CD8-positive, alpha-beta memory T cell (primary cell): ENCODE results near the gene PTK6. TPM values are rescaled to one million over a fixed set of nuclear protein-coding genes. Genes with fewer than 3 reads are reported as not detected.
A peak's percentile ranks its signal among the peaks of the same experiment; 100 is the strongest.

Source experiments
- CTCF ChIA-PET: fragments of 350-600 bp; sonication (Branson Sonifier 250); formaldehyde crosslinking; loops from one replicate; lab custom pipeline; 2021; ENCODE audit warnings: antibody characterized with exemption; lab: Charles Lee
- POLR2A ChIA-PET: fragments of 350-600 bp; sonication (Branson Sonifier 250); formaldehyde crosslinking; loops from one replicate; lab custom pipeline; 2021; ENCODE audit warnings: antibody characterized with exemption; lab: Charles Lee
- DNase-seq, 5 donors: peaks; one replicate each; pipeline versions ENCODE4 v3.0.0 to v3.0.0-alpha.2; 2020 to 2022; ENCODE audit warnings: mixed read lengths in 1 of 5
- H3K27ac ChIP-seq: one replicate; pipeline ENCODE4 v1.7.0; 2013; ENCODE audit warnings: low read depth, mild to moderate bottlenecking, low read length, moderate library complexity
- H3K27me3 ChIP-seq: 2 replicates; pipeline ENCODE4 v1.7.0; 2013; ENCODE audit warnings: low read length, mild to moderate bottlenecking; ENCODE audit not compliant: insufficient read depth, poor library complexity, severe bottlenecking
- H3K36me3 ChIP-seq: 2 replicates; pipeline ENCODE4 v1.7.0; 2013; ENCODE audit warnings: mild to moderate bottlenecking, low read length, moderate library complexity; ENCODE audit not compliant: insufficient read depth
- H3K4me1 ChIP-seq: 2 replicates; pipeline ENCODE4 v1.7.0; 2013; ENCODE audit warnings: mild to moderate bottlenecking, low read length, moderate library complexity; ENCODE audit not compliant: insufficient read depth
- H3K4me3 ChIP-seq: 2 replicates; pipeline ENCODE4 v1.7.0; 2013; ENCODE audit warnings: mild to moderate bottlenecking, low read length
- H3K9me3 ChIP-seq: 2 replicates; pipeline ENCODE4 v1.7.0; 2013; ENCODE audit warnings: mild to moderate bottlenecking, low read length
- H3K27ac Mint-ChIP-seq, 8 donors: one replicate each; pipeline ENCODE4 v1.8.0; 2020 to 2021; ENCODE audit warnings: mixed read lengths in 8 of 8, mild to moderate bottlenecking in 6 of 8, inconsistent platforms in 3 of 8, moderate library complexity in 3 of 8
- H3K27me3 Mint-ChIP-seq, 2 donors: one replicate each; pipeline ENCODE4 v1.8.0; 2020 to 2021; ENCODE audit warnings: mixed read lengths in 2 of 2, mild to moderate bottlenecking in 1 of 2, moderate library complexity in 1 of 2
- H3K36me3 Mint-ChIP-seq, 3 donors: one replicate each; pipeline ENCODE4 v1.8.0; 2020 to 2021; ENCODE audit warnings: mixed read lengths in 3 of 3, inconsistent platforms in 1 of 3, mild to moderate bottlenecking in 1 of 3
- H3K4me1 Mint-ChIP-seq, 3 donors: one replicate each; pipeline ENCODE4 v1.8.0; 2020 to 2021; ENCODE audit warnings: mixed read lengths in 3 of 3, inconsistent platforms in 1 of 3, mild to moderate bottlenecking in 1 of 3
- H3K4me3 Mint-ChIP-seq, 7 donors: one replicate each; pipeline ENCODE4 v1.8.0; 2020 to 2021; ENCODE audit warnings: mixed read lengths in 7 of 7, mild to moderate bottlenecking in 6 of 7, moderate library complexity in 4 of 7, inconsistent platforms in 2 of 7
- H3K9me3 Mint-ChIP-seq, 5 donors: one replicate each; pipeline ENCODE4 v1.8.0; 2020 to 2022; ENCODE audit warnings: mixed read lengths in 5 of 5, mild to moderate bottlenecking in 3 of 5, moderate library complexity in 2 of 5, inconsistent platforms in 1 of 5
- polyA plus RNA-seq: library from polyadenylated mRNA; unstranded; fragments of 300-500 nt; fragmentation: Illumina TruSeq; gene quantifications from one replicate; pipeline ENCODE4 v1.2.3, GENCODE V29; 2021
- total RNA-seq, 2 experiments: library from RNA; stranded (reverse); gene quantifications; one replicate each; pipeline ENCODE4 v1.2.3, GENCODE V29; 2021

PTK6 gene
- total RNA-seq: under 1 TPM; 0.18 to 0.31 TPM
- polyA plus RNA-seq: 0.16 TPM

- no peaks in the 10 kb centered on the region for H3K27me3 ChIP-seq
- peak within 1 kb of the TSS; percentile 62 for H3K4me3 ChIP-seq
- Mint-ChIP-seq H3K36me3 (peaks cover 0 to 1% (median 0%) of the 10 kb centered on the region in 3 donors), H3K4me1 (peaks cover 3 to 18% (median 3%) of the 10 kb centered on the region in 3 donors), H3K9me3 (no peaks in the 10 kb centered on the region), H3K27me3 (no peaks in the 10 kb centered on the region), H3K4me3 (peak within 1 kb of the TSS; percentile 36 to 87 (median 71)), H3K27ac (peak within 1 kb of the TSS; percentile 21 to 85 (median 69))
- ChIA-PET POLR2A (interaction anchor here (0.6 to 2.7 kb wide), 12 partner anchors 8 to 542 kb away, joined by 3 to 31 read pairs (median 3); partner anchors contain the start of genes HELZ2, PPDPF, RGS19 and TPD52L2), CTCF (interaction anchor here (0.6 to 3.7 kb wide), 47 partner anchors 8 to 584 kb away, joined by 3 to 35 read pairs (median 5); partner anchors contain the start of genes ARFRP1, GMEB2, HELZ2 and LIME1)
- no peaks in the 10 kb centered on the region for H3K36me3 ChIP-seq
- DNase-seq: peak in 2 of 5 donors; percentile 16
- H3K27ac ChIP-seq: peak within 1 kb of the TSS; percentile 43
- H3K4me1 ChIP-seq: peaks cover 23% of the 10 kb centered on the region
- H3K9me3 ChIP-seq: no peaks in the 10 kb centered on the region
Observed at GRCh38 chr20:63536997-63537524, at the start of gene PTK6. Gene PTK6, minus strand, starts transcription at chr20:63537376. Its CDS starts 62 bp downstream, at chr20:63537314.

GRCh38 chr20:63586797-63587196 is 49.6 kb upstream of the PTK6 start:
- Mint-ChIP-seq H3K9me3 (no peaks in the 10 kb centered on the region), H3K36me3 (peaks cover 4 to 36% (median 7%) of the 10 kb centered on the region in 3 donors), H3K4me1 (no peaks in the 10 kb centered on the region), H3K27me3 (no peaks in the 10 kb centered on the region), H3K27ac (no peak overlapping the region), H3K4me3 (no peak overlapping the region)
- H3K9me3 ChIP-seq: no peaks in the 10 kb centered on the region
- no peak overlapping the region for H3K27ac ChIP-seq
- H3K36me3 ChIP-seq: peaks cover 9% of the 10 kb centered on the region
- DNase-seq: no peak
- POLR2A ChIA-PET: no interaction called here
- H3K27me3 ChIP-seq: no peaks in the 10 kb centered on the region
- peaks cover 13% of the 10 kb centered on the region for H3K4me1 ChIP-seq
- CTCF ChIA-PET: no interaction called here
- H3K4me3 ChIP-seq: no peak overlapping the region

GRCh38 chr20:63585616-63586565 is 48.7 kb upstream of the PTK6 start:
- Histone ChIP-seq H3K4me3 (no peak overlapping the region), H3K36me3 (peaks cover 6% of the 10 kb centered on the region), H3K27me3 (no peaks in the 10 kb centered on the region), H3K27ac (no peak overlapping the region), H3K9me3 (no peaks in the 10 kb centered on the region), H3K4me1 (peaks cover 16% of the 10 kb centered on the region)
- H3K4me3 Mint-ChIP-seq: no peak overlapping the region
- peaks cover 1 to 28% (median 4%) of the 10 kb centered on the region in 3 donors for H3K36me3 Mint-ChIP-seq
- no peak overlapping the region for H3K27ac Mint-ChIP-seq
- peaks cover 0 to 1% (median 0%) of the 10 kb centered on the region in 3 donors for H3K4me1 Mint-ChIP-seq
- H3K9me3 Mint-ChIP-seq: no peaks in the 10 kb centered on the region
- H3K27me3 Mint-ChIP-seq: no peaks in the 10 kb centered on the region
- CTCF ChIA-PET: no interaction called here
- POLR2A ChIA-PET: no interaction called here
- no peak for DNase-seq

- Mint-ChIP-seq H3K9me3 (no peaks in the 10 kb centered on the region), H3K4me3 (no peak overlapping the region), H3K27me3 (no peaks in the 10 kb centered on the region), H3K4me1 (peaks cover 0 to 5% (median 0%) of the 10 kb centered on the region in 3 donors), H3K36me3 (peaks cover 0 to 4% (median 2%) of the 10 kb centered on the region in 3 donors), H3K27ac (peak overlapping the region in 1 of 8 donors; percentile 51)
- POLR2A ChIA-PET: no interaction called here
- DNase-seq: no peak
- Histone ChIP-seq H3K27me3 (no peaks in the 10 kb centered on the region), H3K36me3 (no peaks in the 10 kb centered on the region), H3K27ac (no peak overlapping the region), H3K4me1 (peaks cover 12% of the 10 kb centered on the region), H3K9me3 (no peaks in the 10 kb centered on the region), H3K4me3 (no peak overlapping the region)
- CTCF ChIA-PET: interaction anchor here (0.9 to 1.7 kb wide), 8 partner anchors 20 to 398 kb away, joined by 3 to 7 read pairs (median 3); partner anchors contain the start of genes PRPF6, PTK6 and STMN3
Observed at GRCh38 chr20:63582382-63583063, 45.3 kb upstream of the PTK6 start.

GRCh38 chr20:63580796-63581461 is 43.8 kb upstream of the PTK6 start:
- no peak overlapping the region for H3K27ac ChIP-seq
- CTCF ChIA-PET: interaction anchor here (1.0 to 1.7 kb wide), 9 partner anchors 8 to 477 kb away, joined by 3 to 8 read pairs (median 4); partner anchors contain the start of genes PTK6, RTEL1 and STMN3
- DNase-seq: peak; percentile 47 to 85 (median 66)
- H3K36me3 ChIP-seq: no peaks in the 10 kb centered on the region
- Mint-ChIP-seq H3K9me3 (no peaks in the 10 kb centered on the region), H3K36me3 (no peaks in the 10 kb centered on the region), H3K4me1 (peaks cover 1 to 5% (median 4%) of the 10 kb centered on the region in 3 donors), H3K27ac (no peak overlapping the region), H3K27me3 (peaks cover 0 to 4% of the 10 kb centered on the region in 2 donors), H3K4me3 (peak overlapping the region in 1 of 7 donors; percentile 4)
- no peaks in the 10 kb centered on the region for H3K27me3 ChIP-seq
- H3K4me1 ChIP-seq: peaks cover 8% of the 10 kb centered on the region
- no peak overlapping the region for H3K4me3 ChIP-seq
- POLR2A ChIA-PET: interaction anchor here (0.5 to 0.6 kb wide), 2 partner anchors 29 to 139 kb away, joined by 3 to 4 read pairs; no protein-coding TSS in a partner anchor
- no peaks in the 10 kb centered on the region for H3K9me3 ChIP-seq

- Histone ChIP-seq H3K4me3 (no peak overlapping the region), H3K27me3 (no peaks in the 10 kb centered on the region), H3K4me1 (peaks cover 14% of the 10 kb centered on the region), H3K27ac (no peak overlapping the region), H3K36me3 (no peaks in the 10 kb centered on the region), H3K9me3 (no peaks in the 10 kb centered on the region)
- no peak for DNase-seq
- ChIA-PET CTCF (interaction anchor here (0.6 to 3.9 kb wide), 2 partner anchors 40 to 465 kb away, joined by 3 to 18 read pairs; partner anchors contain the start of gene PTK6), POLR2A (no interaction called here)
- H3K4me1 Mint-ChIP-seq: peaks cover 3 to 5% (median 4%) of the 10 kb centered on the region in 3 donors
- H3K27me3 Mint-ChIP-seq: peaks cover 0 to 4% of the 10 kb centered on the region in 2 donors
- no peaks in the 10 kb centered on the region for H3K36me3 Mint-ChIP-seq
- H3K27ac Mint-ChIP-seq: no peak overlapping the region
- H3K4me3 Mint-ChIP-seq: no peak overlapping the region
- no peaks in the 10 kb centered on the region for H3K9me3 Mint-ChIP-seq
Observed at GRCh38 chr20:63579017-63579694, 42.0 kb upstream of the PTK6 start.
